Erythroblast (primary cell): ENCODE results near the gene FER.

ENCODE experiments used
- GATA1 ChIP-seq: IDR thresholded peaks from 2 replicates; pipeline ENCODE4 v1.6.1; 2011; ENCODE audit warnings: low read depth, mild to moderate bottlenecking, control low read depth, low read length, moderate library complexity
- POLR2A ChIP-seq: IDR thresholded peaks from 2 replicates; pipeline ENCODE4 v1.6.1; 2011; ENCODE audit warnings: mild to moderate bottlenecking, low read length

DNA sequence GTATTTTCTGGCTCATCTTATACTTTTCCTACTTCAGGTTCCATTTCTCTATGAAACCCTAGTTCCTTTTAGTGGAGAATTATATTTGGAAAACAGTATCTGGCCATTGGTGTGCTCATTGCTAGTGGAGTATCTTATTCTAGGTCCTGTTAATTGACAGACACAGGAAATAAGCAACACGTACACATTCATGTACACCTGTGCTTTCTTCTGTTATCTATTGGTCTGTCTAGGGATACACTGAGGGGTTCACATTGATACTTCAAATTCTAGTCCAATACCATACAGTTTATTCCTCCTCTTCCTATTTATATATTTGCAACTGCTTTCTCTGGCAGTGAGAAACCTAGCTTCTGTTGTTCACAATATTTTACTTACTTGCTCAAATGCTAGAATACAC is 110.2 kb downstream of the FER start:
- TF ChIP-seq POLR2A (no peak), GATA1 (no peak)
